Sigmoid colon (tissue), 4 donors: ENCODE data around the gene TP53BP2.

Source experiments
- POLR2A ChIP-seq, 2 donors: fragments of 450-650 bp; IDR thresholded peaks; one replicate each; pipeline ENCODE4 v1.6.1; 2016; ENCODE audit warnings: antibody characterized with exemption in 2 of 2, mild to moderate bottlenecking in 2 of 2, moderate library complexity in 2 of 2
- POLR2AphosphoS5 ChIP-seq, 4 donors: sonication (generic); formaldehyde crosslinking; IDR thresholded peaks; one replicate each; pipeline ENCODE4 v1.6.1; 2017; ENCODE audit warnings: antibody characterized with exemption in 4 of 4
- TF ChIP-seq, protein P1 (sequence below), 4 experiments: fragments of 450-650 bp in 3 of 4; fragments of 200-600 bp in 1 of 4; IDR thresholded peaks; one replicate each; pipeline ENCODE4 v1.5.1; 2016 to 2019; ENCODE audit warnings: antibody characterized with exemption in 4 of 4, mild to moderate bottlenecking in 3 of 4, moderate library complexity in 2 of 4

DNA sequence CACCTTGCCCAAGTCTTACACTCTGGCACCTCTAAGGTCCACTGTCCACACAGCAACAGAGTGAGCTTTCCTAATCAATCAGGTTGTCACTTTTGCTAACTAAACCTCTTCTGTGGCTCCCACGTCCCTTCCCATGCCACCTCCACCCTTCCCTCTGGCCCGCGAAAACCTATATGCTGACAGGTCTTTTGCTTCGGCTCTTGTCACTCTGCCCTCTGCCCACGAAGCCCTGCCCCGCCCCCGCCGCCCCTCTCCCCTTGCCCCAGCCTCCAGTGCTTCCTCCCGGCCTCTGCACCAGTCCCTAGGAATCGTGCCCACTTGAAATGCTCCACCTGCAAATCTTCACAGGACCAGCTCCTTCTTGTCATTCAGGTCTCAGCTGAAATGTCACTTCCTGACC, 8.1 kb downstream of the TP53BP2 start:
- TF ChIP-seq, protein P1, sequence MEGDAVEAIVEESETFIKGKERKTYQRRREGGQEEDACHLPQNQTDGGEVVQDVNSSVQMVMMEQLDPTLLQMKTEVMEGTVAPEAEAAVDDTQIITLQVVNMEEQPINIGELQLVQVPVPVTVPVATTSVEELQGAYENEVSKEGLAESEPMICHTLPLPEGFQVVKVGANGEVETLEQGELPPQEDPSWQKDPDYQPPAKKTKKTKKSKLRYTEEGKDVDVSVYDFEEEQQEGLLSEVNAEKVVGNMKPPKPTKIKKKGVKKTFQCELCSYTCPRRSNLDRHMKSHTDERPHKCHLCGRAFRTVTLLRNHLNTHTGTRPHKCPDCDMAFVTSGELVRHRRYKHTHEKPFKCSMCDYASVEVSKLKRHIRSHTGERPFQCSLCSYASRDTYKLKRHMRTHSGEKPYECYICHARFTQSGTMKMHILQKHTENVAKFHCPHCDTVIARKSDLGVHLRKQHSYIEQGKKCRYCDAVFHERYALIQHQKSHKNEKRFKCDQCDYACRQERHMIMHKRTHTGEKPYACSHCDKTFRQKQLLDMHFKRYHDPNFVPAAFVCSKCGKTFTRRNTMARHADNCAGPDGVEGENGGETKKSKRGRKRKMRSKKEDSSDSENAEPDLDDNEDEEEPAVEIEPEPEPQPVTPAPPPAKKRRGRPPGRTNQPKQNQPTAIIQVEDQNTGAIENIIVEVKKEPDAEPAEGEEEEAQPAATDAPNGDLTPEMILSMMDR (IDR thresholded peaks at IDR 0.05) = no peak
- no peak for TF ChIP-seq POLR2AphosphoS5 (IDR thresholded peaks at IDR 0.05)
- no peak for TF ChIP-seq POLR2A (IDR thresholded peaks at IDR 0.05)
